Natural killer cell (primary cell): ENCODE results near the gene SPP1. TPM values are rescaled to one million over a fixed set of nuclear protein-coding genes. Genes with fewer than 3 reads are reported as not detected.

Experiments used
- ATAC-seq, 3 donors: fragments of 150-1000 bp in 2 of 3; fragments of 200-7000 bp in 1 of 3; cut with Tn5 transposase; 1 replicate in 1 of 3; 2 replicates in 2 of 3; pipeline ENCODE4 v1.10.0; 2021; ENCODE audit warnings: mild to moderate bottlenecking in 2 of 3, moderate library complexity in 2 of 3
- DNase-seq, 2 donors: peaks; one replicate each; pipeline versions ENCODE4 v3.0.0 to v3.0.0-alpha.2; 2013 to 2021; ENCODE audit warnings: mixed read lengths in 1 of 2
- H3K27ac ChIP-seq: one replicate; pipeline ENCODE4 v1.5.1; 2013; ENCODE audit warnings: mild to moderate bottlenecking, low read length
- H3K27me3 ChIP-seq: one replicate; pipeline ENCODE4 v1.6.1; 2013; ENCODE audit warnings: low read length; ENCODE audit not compliant: control insufficient read depth, insufficient read depth
- H3K36me3 ChIP-seq: one replicate; pipeline ENCODE4 v1.6.1; 2013; ENCODE audit warnings: low read length; ENCODE audit not compliant: control insufficient read depth, insufficient read depth
- H3K4me1 ChIP-seq: one replicate; pipeline ENCODE4 v1.6.1; 2013; ENCODE audit warnings: low read length; ENCODE audit not compliant: control insufficient read depth, insufficient read depth
- H3K4me3 ChIP-seq: one replicate; pipeline ENCODE4 v1.5.1; 2013; ENCODE audit warnings: low read length
- H3K9me3 ChIP-seq: one replicate; pipeline ENCODE4 v1.6.1; 2013; ENCODE audit warnings: low read length; ENCODE audit not compliant: control insufficient read depth, insufficient read depth
- H3K27ac Mint-ChIP-seq, 2 donors: one replicate each; pipeline ENCODE4 v1.8.0; 2022; ENCODE audit warnings: mild to moderate bottlenecking in 2 of 2, mixed read lengths in 2 of 2, moderate library complexity in 1 of 2
- H3K27me3 Mint-ChIP-seq, 2 donors: one replicate each; pipeline ENCODE4 v1.8.0; 2022; ENCODE audit warnings: low read depth in 2 of 2, mixed read lengths in 2 of 2
- H3K36me3 Mint-ChIP-seq: one replicate; pipeline ENCODE4 v1.8.0; 2022; ENCODE audit warnings: mixed read lengths
- H3K4me1 Mint-ChIP-seq, 2 donors: one replicate each; pipeline ENCODE4 v1.8.0; 2022; ENCODE audit warnings: mixed read lengths in 2 of 2
- H3K4me3 Mint-ChIP-seq: one replicate; pipeline ENCODE4 v1.8.0; 2022; ENCODE audit warnings: mild to moderate bottlenecking, moderate library complexity, mixed read lengths
- H3K9me3 Mint-ChIP-seq, 2 donors: one replicate each; pipeline ENCODE4 v1.8.0; 2022; ENCODE audit warnings: mixed read lengths in 2 of 2
- WGBS: methylation state at CpG from one replicate; pipeline ENCODE4 v1.1.7; 2013; ENCODE audit warnings: missing lambda C conversion rate; ENCODE audit not compliant: insufficient coverage; 5-methylcytosine and 5-hydroxymethylcytosine counted together
- intact Hi-C: fragments of 100-400 bp; cut with micrococcal nuclease; formaldehyde crosslinking; loops from one replicate; pipeline ENCODE4 v1.14.2; 2022
- total RNA-seq, 4 donors: library from RNA; stranded (reverse); fragments of 120-200 nt in 1 of 4; gene quantifications; one replicate each; pipeline versions ENCODE4 v1.2.3 to v1.2.4, GENCODE V29; 2013 to 2022
- TF ChIP-seq, protein P1 (sequence below): fragments of 200-600 bp; IDR thresholded peaks from one replicate; pipeline ENCODE4 v1.8.0; 2022; ENCODE audit warnings: antibody characterized with exemption

The SPP1 gene
- total RNA-seq: not detected
- total RNA-seq (2013): 0.09 TPM

DNA sequence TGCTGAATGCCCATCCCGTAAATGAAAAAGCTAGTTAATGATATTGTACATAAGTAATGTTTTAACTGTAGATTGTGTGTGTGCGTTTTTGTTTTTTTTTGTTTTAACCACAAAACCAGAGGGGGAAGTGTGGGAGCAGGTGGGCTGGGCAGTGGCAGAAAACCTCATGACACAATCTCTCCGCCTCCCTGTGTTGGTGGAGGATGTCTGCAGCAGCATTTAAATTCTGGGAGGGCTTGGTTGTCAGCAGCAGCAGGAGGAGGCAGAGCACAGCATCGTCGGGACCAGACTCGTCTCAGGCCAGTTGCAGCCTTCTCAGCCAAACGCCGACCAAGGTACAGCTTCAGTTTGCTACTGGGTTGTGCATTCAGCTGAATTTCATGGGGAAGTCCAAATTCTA lies at the start of gene SPP1:
SPP1 (plus strand) TSS at position 249 of the 400 bp plus-strand sequence. CDS start 1,182 bp downstream, outside the sequence.
- no peaks in the 10 kb centered on the region for H3K9me3 Mint-ChIP-seq
- peaks cover 32% of the 10 kb centered on the region for H3K27me3 ChIP-seq
- H3K4me1 Mint-ChIP-seq: peaks cover 5 to 6% of the 10 kb centered on the region in 2 donors
- no peaks in the 10 kb centered on the region for H3K36me3 Mint-ChIP-seq
- H3K4me1 ChIP-seq: peaks cover 4% of the 10 kb centered on the region
- ATAC-seq: peak in 1 of 3 donors; percentile 43
- no peak within 1 kb of the TSS for H3K4me3 ChIP-seq
- H3K27ac Mint-ChIP-seq: no peak within 1 kb of the TSS
- DNase-seq: peak in 1 of 2 donors; percentile 27
- intact Hi-C loops: no loop called here
- WGBS: 0% methylated on average over 8 of the region's 8 CpGs
- H3K27ac ChIP-seq: no peak within 1 kb of the TSS
- peaks cover 30 to 41% of the 10 kb centered on the region in 2 donors for H3K27me3 Mint-ChIP-seq
- TF ChIP-seq, protein P1, sequence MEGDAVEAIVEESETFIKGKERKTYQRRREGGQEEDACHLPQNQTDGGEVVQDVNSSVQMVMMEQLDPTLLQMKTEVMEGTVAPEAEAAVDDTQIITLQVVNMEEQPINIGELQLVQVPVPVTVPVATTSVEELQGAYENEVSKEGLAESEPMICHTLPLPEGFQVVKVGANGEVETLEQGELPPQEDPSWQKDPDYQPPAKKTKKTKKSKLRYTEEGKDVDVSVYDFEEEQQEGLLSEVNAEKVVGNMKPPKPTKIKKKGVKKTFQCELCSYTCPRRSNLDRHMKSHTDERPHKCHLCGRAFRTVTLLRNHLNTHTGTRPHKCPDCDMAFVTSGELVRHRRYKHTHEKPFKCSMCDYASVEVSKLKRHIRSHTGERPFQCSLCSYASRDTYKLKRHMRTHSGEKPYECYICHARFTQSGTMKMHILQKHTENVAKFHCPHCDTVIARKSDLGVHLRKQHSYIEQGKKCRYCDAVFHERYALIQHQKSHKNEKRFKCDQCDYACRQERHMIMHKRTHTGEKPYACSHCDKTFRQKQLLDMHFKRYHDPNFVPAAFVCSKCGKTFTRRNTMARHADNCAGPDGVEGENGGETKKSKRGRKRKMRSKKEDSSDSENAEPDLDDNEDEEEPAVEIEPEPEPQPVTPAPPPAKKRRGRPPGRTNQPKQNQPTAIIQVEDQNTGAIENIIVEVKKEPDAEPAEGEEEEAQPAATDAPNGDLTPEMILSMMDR: no peak
- H3K9me3 ChIP-seq: no peaks in the 10 kb centered on the region
- no peak within 1 kb of the TSS for H3K4me3 Mint-ChIP-seq
- no peaks in the 10 kb centered on the region for H3K36me3 ChIP-seq

DNA sequence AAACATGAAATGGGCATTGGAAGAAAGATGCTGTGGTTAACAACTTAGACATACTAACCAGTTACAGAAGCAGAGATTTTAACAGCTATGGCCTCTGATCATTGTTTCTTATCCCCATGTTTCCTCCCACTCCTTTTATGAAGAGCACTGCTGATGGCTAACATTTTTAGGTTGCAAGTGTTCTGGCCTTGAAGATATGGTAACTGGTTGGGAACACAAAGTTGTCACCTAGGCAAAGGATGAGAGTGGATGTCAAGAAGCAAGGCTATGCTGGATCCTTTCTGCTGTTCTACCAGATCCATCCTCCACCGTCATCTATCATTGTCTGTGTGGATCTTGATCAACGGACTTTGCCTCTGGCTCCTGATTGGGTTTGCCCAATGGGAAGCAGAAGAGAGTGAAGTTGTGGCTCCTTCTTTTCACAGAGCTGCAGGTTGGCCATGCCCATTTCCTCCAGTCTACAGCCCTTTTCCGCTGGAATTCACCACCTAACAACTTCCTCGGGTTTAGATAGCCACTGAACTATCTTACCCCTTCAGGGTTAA lies 48.9 kb upstream of the SPP1 start:
- TF ChIP-seq, protein P1: no peak
- Mint-ChIP-seq H3K4me3 (no peak overlapping the region), H3K9me3 (peaks cover 0 to 3% of the 10 kb centered on the region in 2 donors), H3K36me3 (no peaks in the 10 kb centered on the region), H3K27ac (no peak overlapping the region), H3K4me1 (no peaks in the 10 kb centered on the region), H3K27me3 (peaks cover 10 to 26% of the 10 kb centered on the region in 2 donors)
- no peaks in the 10 kb centered on the region for H3K27me3 ChIP-seq
- no peak overlapping the region for H3K27ac ChIP-seq
- WGBS: 83% methylated on average over 3 of the region's 4 CpGs
- ATAC-seq (no peak), DNase-seq (no peak)
- intact Hi-C loops: no loop called here
- no peak overlapping the region for H3K4me3 ChIP-seq
- H3K9me3 ChIP-seq: no peaks in the 10 kb centered on the region
- H3K36me3 ChIP-seq: no peaks in the 10 kb centered on the region
- H3K4me1 ChIP-seq: no peaks in the 10 kb centered on the region

DNA sequence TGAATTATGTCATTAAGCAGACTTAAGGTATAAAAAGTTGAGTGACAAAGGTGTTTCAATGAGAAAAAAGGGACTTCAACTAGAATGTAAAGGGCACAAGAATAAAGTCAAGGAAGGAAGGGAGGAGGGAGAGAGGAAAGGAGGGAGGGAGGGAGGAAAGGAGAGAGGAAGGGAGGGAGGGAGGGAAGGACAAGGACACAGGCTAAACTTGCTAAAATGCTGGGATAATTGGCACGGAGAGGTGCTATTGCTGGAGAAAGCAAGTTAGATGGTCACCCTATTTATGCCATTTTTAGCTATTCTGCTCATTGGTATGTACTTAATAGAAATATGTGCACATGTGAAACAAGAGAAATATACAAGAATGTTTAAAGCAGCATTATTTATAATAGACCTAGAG lies 44.9 kb upstream of the SPP1 start:
- ATAC-seq: no peak
- intact Hi-C loops: no loop called here

More for the DNA sequence above, 44.9 kb upstream of the SPP1 start:
- TF ChIP-seq, protein P1: no peak
- Histone ChIP-seq H3K27ac (no peak overlapping the region), H3K4me1 (no peaks in the 10 kb centered on the region), H3K4me3 (no peak overlapping the region), H3K27me3 (no peaks in the 10 kb centered on the region), H3K36me3 (no peaks in the 10 kb centered on the region), H3K9me3 (no peaks in the 10 kb centered on the region)
- H3K4me1 Mint-ChIP-seq: peaks cover 0 to 6% of the 10 kb centered on the region in 2 donors
- H3K4me3 Mint-ChIP-seq: no peak overlapping the region
- peaks cover 10 to 38% of the 10 kb centered on the region in 2 donors for H3K27me3 Mint-ChIP-seq
- 92% methylated on average over 1 of the region's 1 CpG for WGBS
- DNase-seq: no peak
- H3K36me3 Mint-ChIP-seq: peaks cover 7% of the 10 kb centered on the region
- H3K9me3 Mint-ChIP-seq: peaks cover 0 to 3% of the 10 kb centered on the region in 2 donors
- H3K27ac Mint-ChIP-seq: no peak overlapping the region
